Measurements from ENCODE around the gene MYO1H.

DNA sequence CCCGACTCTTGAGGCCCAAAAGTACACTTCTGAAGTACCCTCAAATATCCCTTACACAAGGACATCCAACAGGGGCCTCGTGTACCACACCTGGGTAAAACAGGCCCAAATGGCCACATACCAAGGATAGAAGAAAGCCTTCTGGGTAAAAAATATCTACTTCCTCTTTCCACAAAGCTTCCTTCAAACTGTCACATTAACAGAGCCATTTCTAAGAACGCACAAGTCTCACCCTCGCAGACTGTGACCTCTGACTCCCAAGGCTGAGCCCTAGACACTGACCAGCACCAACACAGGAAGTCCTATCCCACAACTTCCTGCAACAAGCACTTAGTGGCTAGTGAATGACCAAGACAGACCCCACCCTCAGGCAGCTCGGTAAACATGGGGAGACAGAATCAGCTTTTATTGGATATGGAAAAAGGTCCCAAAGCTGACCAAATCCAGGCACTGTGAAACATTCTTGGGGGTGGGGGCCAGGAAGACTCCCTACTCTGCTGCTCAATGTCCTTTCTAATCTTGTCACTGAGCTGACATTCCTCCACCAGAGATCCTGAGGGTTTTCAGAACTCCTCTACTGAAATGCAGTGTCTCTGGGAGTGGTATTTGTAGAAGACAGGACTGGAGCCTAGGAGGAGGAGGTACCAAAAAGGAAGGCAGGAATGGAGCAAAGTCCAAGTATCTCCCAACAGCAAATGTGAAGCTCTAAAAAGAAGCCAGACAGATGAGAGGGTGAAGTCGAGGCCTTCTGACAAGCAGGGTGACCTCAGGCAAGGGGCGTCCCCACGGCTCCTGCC is 113.5 kb downstream of the MYO1H start:
- TF ChIP-seq POLR2A (IDR thresholded peaks at IDR 0.05) = no peak
- TF ChIP-seq, protein P1, sequence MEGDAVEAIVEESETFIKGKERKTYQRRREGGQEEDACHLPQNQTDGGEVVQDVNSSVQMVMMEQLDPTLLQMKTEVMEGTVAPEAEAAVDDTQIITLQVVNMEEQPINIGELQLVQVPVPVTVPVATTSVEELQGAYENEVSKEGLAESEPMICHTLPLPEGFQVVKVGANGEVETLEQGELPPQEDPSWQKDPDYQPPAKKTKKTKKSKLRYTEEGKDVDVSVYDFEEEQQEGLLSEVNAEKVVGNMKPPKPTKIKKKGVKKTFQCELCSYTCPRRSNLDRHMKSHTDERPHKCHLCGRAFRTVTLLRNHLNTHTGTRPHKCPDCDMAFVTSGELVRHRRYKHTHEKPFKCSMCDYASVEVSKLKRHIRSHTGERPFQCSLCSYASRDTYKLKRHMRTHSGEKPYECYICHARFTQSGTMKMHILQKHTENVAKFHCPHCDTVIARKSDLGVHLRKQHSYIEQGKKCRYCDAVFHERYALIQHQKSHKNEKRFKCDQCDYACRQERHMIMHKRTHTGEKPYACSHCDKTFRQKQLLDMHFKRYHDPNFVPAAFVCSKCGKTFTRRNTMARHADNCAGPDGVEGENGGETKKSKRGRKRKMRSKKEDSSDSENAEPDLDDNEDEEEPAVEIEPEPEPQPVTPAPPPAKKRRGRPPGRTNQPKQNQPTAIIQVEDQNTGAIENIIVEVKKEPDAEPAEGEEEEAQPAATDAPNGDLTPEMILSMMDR (IDR thresholded peaks at IDR 0.05 in 4 of 5, conservative IDR thresholded peaks at IDR 0.05 in 1 of 5) = no peak

All from gastrocnemius medialis (tissue), 4 donors.